Choroid plexus epithelial cell (primary cell): ENCODE data around the gene PLAAT2.
"Not testable (repeated sequence)": the region's sequence is repeated elsewhere in the genome, so short reads cannot be mapped to it uniquely, and the experiment has no call there.

Experiments used
- DNase-seq: peaks from one replicate; pipeline ENCODE4 v3.0.0-alpha.2; 2010; ENCODE audit warnings: low read depth
- H3K4me3 ChIP-seq: 2 replicates; pipeline ENCODE4 v1.5.1; 2011; ENCODE audit warnings: low read depth, mild to moderate bottlenecking, control low read depth, low read length, moderate library complexity
- TF ChIP-seq, protein P1 (sequence below): conservative IDR thresholded peaks from 2 replicates; pipeline ENCODE4 v1.5.1; 2011; ENCODE audit warnings: low read depth, mild to moderate bottlenecking, control low read depth, inconsistent platforms, low read length, moderate library complexity

PLAAT2 gene

GRCh38 chr11:63590024-63590788, 27.0 kb upstream of the PLAAT2 start:
- DNase-seq = no peak
- TF ChIP-seq, protein P1, sequence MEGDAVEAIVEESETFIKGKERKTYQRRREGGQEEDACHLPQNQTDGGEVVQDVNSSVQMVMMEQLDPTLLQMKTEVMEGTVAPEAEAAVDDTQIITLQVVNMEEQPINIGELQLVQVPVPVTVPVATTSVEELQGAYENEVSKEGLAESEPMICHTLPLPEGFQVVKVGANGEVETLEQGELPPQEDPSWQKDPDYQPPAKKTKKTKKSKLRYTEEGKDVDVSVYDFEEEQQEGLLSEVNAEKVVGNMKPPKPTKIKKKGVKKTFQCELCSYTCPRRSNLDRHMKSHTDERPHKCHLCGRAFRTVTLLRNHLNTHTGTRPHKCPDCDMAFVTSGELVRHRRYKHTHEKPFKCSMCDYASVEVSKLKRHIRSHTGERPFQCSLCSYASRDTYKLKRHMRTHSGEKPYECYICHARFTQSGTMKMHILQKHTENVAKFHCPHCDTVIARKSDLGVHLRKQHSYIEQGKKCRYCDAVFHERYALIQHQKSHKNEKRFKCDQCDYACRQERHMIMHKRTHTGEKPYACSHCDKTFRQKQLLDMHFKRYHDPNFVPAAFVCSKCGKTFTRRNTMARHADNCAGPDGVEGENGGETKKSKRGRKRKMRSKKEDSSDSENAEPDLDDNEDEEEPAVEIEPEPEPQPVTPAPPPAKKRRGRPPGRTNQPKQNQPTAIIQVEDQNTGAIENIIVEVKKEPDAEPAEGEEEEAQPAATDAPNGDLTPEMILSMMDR = no peak
- H3K4me3 ChIP-seq = no peak overlapping the region

DNA sequence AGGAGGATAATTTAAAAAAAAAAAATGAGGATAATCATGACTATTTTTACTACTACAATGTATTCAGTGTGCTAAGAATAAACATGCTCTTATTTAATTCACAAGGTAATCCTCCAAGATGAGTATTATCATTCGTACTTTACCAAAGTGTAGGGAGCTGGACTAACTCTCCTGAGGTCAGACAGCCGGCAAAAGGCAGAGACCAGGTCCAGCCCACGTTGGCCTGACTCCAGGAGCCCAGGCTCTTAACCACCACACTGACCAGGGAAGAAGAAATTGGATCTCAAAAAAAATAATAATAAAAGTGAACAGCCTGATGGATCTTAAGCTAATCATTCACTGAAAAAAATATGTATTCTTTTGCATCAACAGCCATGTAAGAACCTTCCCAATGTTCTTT, 25.8 kb upstream of the PLAAT2 start:
- no peak overlapping the region for H3K4me3 ChIP-seq
- no peak for DNase-seq
- TF ChIP-seq, protein P1 = no peak

DNA sequence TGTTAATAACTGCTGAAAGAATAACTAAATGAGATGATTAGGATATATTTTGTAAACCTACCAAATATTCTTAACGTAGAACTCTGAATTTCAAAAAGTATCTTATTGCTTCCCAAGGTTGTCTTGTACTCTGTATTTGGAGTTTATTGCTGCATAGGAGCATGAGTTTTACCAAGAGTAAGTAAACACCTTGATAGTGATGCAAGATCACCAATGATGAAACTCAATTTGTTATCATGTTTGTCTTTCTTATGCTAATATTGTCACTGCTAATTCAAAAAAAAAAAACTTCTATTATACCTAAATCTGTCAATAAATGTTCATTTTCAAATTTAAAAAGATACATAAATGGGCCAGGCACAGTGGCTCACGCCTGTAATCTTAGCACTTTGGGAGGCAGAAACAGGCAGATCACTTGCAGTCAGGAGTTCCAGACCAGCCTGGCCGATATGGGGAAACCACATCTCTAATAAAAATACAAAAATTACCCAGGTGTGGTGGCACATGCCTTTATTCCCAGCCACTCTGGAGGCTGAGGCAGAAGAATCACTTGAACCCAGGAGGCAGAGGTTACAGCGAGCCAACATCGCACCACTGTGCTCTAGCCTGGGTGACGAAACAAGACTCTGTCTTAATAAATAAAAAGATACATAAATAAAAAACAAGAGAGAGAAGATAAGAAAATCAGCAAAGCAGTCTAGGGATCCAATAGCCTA, 23.4 kb upstream of the PLAAT2 start:
- no peak overlapping the region for H3K4me3 ChIP-seq
- DNase-seq = no peak
- TF ChIP-seq, protein P1 = no peak

- no peak for DNase-seq
- no peak overlapping the region for H3K4me3 ChIP-seq
- TF ChIP-seq, protein P1 = no peak
Measured at GRCh38 chr11:63583357-63583677, 20.1 kb upstream of the PLAAT2 start.

DNA sequence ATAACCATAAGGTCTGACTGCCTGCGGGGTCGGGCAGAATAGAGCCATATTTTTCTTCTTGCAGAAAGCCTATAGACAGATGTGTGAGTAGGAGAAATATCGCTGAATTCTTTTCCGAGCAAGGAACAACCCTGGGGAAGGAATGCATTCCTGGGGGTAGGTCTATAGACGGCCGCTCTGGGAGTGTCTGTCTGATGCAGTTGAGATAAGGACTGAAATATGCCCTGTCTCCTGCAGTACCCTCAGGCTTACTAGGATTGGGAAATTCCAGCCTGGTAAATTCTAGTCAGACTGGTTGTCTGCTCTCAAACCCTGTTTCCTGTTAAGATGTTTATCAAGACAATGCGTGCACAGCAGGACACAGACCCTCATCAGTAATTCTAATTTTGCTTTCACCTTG, 18.0 kb upstream of the PLAAT2 start:
- not testable (repeated sequence) for DNase-seq, H3K4me3 ChIP-seq

GRCh38 chr11:63578882-63579281, 15.7 kb upstream of the PLAAT2 start:
- not testable (repeated sequence) for H3K4me3 ChIP-seq, DNase-seq

- DNase-seq = peak; percentile 50
- H3K4me3 ChIP-seq = peak overlapping the region; percentile 19
- TF ChIP-seq, protein P1 = no peak
Measured at GRCh38 chr11:63574856-63575602, 11.8 kb upstream of the PLAAT2 start.
